IPS-11a (cell line): ENCODE results near the gene AKR7A3.
"Not testable (repeated sequence)": the region's sequence is repeated elsewhere in the genome, so short reads cannot be mapped to it uniquely, and the experiment has no call there.

ENCODE experiments used
- H3K4me3 ChIP-seq: one replicate; pipeline ENCODE4 v1.5.1; 2013; ENCODE audit warnings: low read depth, low read length, control low read depth

AKR7A3 gene

GRCh38 chr1:19257178-19257914 lies 31.2 kb downstream of the AKR7A3 start:
- H3K4me3 ChIP-seq: no peak overlapping the region

GRCh38 chr1:19256301-19256700 lies 32.3 kb downstream of the AKR7A3 start:
- not testable (repeated sequence) for H3K4me3 ChIP-seq

- H3K4me3 ChIP-seq: no peak overlapping the region
These were observed 33.3 kb downstream of the AKR7A3 start for GRCh38 chr1:19255288-19255687.

- no peak overlapping the region for H3K4me3 ChIP-seq
These were observed 34.2 kb downstream of the AKR7A3 start for GRCh38 chr1:19254416-19254815.

GRCh38 chr1:19251305-19252196 lies 37.0 kb downstream of the AKR7A3 start, which contains the start of the genes EMC1 and MRTO4:
Gene EMC1, minus strand, starts transcription at chr1:19251524. Its CDS starts 15 bp downstream, at chr1:19251509.
Gene MRTO4, plus strand, starts transcription at chr1:19251805. Its CDS starts 31 bp downstream, at chr1:19251836.
- peak within 1 kb of the TSS; percentile 100 for H3K4me3 ChIP-seq

- H3K4me3 ChIP-seq: peak overlapping the region; percentile 100
These were observed 37.8 kb downstream of the AKR7A3 start for GRCh38 chr1:19250629-19251304.

- no peak overlapping the region for H3K4me3 ChIP-seq
These were observed 47.7 kb downstream of the AKR7A3 start for GRCh38 chr1:19240673-19241538.

GRCh38 chr1:19239876-19240275 lies 48.7 kb downstream of the AKR7A3 start:
- no peak overlapping the region for H3K4me3 ChIP-seq

- no peak overlapping the region for H3K4me3 ChIP-seq
These were observed 54.3 kb downstream of the AKR7A3 start for GRCh38 chr1:19234224-19234623.
